HepG2 (cell line): ENCODE measurements around the gene CNDP1. TPM values are rescaled to one million over a fixed set of nuclear protein-coding genes. Genes with fewer than 3 reads are reported as not detected.

ENCODE experiments used
- ATAC-seq: fragments of 200-7000 bp; cut with Tn5 transposase; 3 replicates; pipeline ENCODE4 v1.9.1; 2020; ENCODE audit warnings: mild to moderate bottlenecking, moderate library complexity
- BruUV-seq: library from RNA; stranded (reverse); fragments of 400-500 nt; replicated peaks from 2 replicates; lab custom pipeline; 2021; lab: Mats Ljungman, UMichigan
- CTCF ChIA-PET: fragments of 300-600 bp; formaldehyde crosslinking; extraction: SDS; loops from one replicate; lab custom pipeline; 2021; ENCODE audit warnings: low total read pairs, inconsistent platforms, low intra/inter-chr PET ratio; lab: Yijun Ruan, JAX
- POLR2A ChIA-PET: fragments of 350-600 bp; sonication (Branson Sonifier 250); formaldehyde crosslinking; loops from one replicate; lab custom pipeline; 2020; ENCODE audit warnings: antibody characterized with exemption, inconsistent platforms; lab: Yijun Ruan, JAX
- DNase-seq: peaks from one replicate; pipeline ENCODE4 v3.0.0-alpha.2; 2015; ENCODE audit warnings: low spot score
- FAIRE-seq: peaks from 3 replicates; lab custom pipeline; 2011; peaks lifted over from hg19 to GRCh38; lab: Jason Lieb, UNC
- H2AFZ ChIP-seq: one replicate; pipeline ENCODE4 v1.6.1; 2011; ENCODE audit warnings: low read length, inconsistent platforms
- H3K27ac ChIP-seq: fragments of 300-600 bp; 3 replicates; pipeline ENCODE4 v1.8.0; 2011; ENCODE audit warnings: mixed run types, mild to moderate bottlenecking, mixed read lengths, low read length, inconsistent platforms; ENCODE audit not compliant: insufficient read depth; ENCODE audit errors: extremely low read length
- H3K27me3 ChIP-seq, 2 experiments: fragments of 200-600 bp in 1 of 2; 2 replicates in 1 of 2; 3 replicates in 1 of 2; pipeline versions ENCODE4 v1.6.0 to v1.8.0; 2011; ENCODE audit warnings: low read length in 2 of 2, mild to moderate bottlenecking in 2 of 2, moderate library complexity in 2 of 2, inconsistent platforms in 1 of 2; ENCODE audit not compliant: insufficient read depth in 2 of 2, control insufficient read depth in 1 of 2
- H3K36me3 ChIP-seq, 2 experiments: fragments of 200-600 bp in 1 of 2; replicated peaks in 1 of 2; 2 replicates in 1 of 2; 3 replicates in 1 of 2; pipeline versions ENCODE4 v1.5.1 to v1.8.0; 2011; ENCODE audit warnings: low read length in 2 of 2, inconsistent platforms in 1 of 2; ENCODE audit not compliant: insufficient read depth in 2 of 2, control insufficient read depth in 1 of 2
- H3K4me1 ChIP-seq: 2 replicates; pipeline ENCODE4 v1.5.1; 2012; ENCODE audit warnings: low read length, inconsistent platforms; ENCODE audit not compliant: insufficient read depth
- H3K4me2 ChIP-seq: 2 replicates; pipeline ENCODE4 v1.6.0; 2011; ENCODE audit warnings: low read depth, low read length, inconsistent platforms
- H3K4me3 ChIP-seq, 3 experiments: fragments of 200-600 bp in 1 of 3; sonication (generic), shearing (Covaris generic) in 1 of 3; replicated peaks in 1 of 3; 2 replicates each; pipeline ENCODE4 v1.5.1; 2011 to 2016; ENCODE audit warnings: low read length in 3 of 3, inconsistent platforms in 2 of 3, low read depth in 2 of 3, mild to moderate bottlenecking in 2 of 3, control low read depth in 1 of 3, mixed read lengths in 1 of 3; ENCODE audit not compliant: insufficient read depth in 1 of 3
- H3K79me2 ChIP-seq: one replicate; pipeline ENCODE4 v1.6.1; 2011; ENCODE audit warnings: low read length, inconsistent platforms; ENCODE audit not compliant: insufficient read depth
- H3K9ac ChIP-seq: 2 replicates; pipeline ENCODE4 v1.6.0; 2011; ENCODE audit warnings: mild to moderate bottlenecking, low read depth, low read length, inconsistent platforms; ENCODE audit not compliant: insufficient read depth
- H3K9me3 ChIP-seq: 2 replicates; pipeline ENCODE4 v1.5.1; 2012; ENCODE audit warnings: mild to moderate bottlenecking, low read length
- H4K20me1 ChIP-seq: 2 replicates; pipeline ENCODE4 v1.6.0; 2011; ENCODE audit warnings: inconsistent platforms, mild to moderate bottlenecking, low read length, moderate library complexity; ENCODE audit not compliant: insufficient read depth
- CBFB ChIP-seq: sonication (generic); formaldehyde crosslinking; IDR thresholded peaks from 2 replicates; pipeline ENCODE4 v1.4.0; 2020; ENCODE audit warnings: missing genetic modification reagents
- EP300 ChIP-seq, 3 experiments: sonication (generic) in 1 of 3; formaldehyde crosslinking in 1 of 3; IDR thresholded peaks; 2 replicates each; pipeline versions ENCODE4 v1.5.1 to v1.6.1; 2011 to 2020; ENCODE audit warnings: low read depth in 2 of 3, low read length in 2 of 3, borderline replicate concordance in 1 of 3, improper control_type of control experiment in 1 of 3, mild to moderate bottlenecking in 1 of 3, missing genetic modification reagents in 1 of 3, moderate library complexity in 1 of 3
- MAFF ChIP-seq: IDR thresholded peaks from 2 replicates; pipeline ENCODE4 v1.6.1; 2011; ENCODE audit warnings: low read depth, low read length, improper control_type of control experiment
- MAFK ChIP-seq, 2 experiments: IDR thresholded peaks in 1 of 2; conservative IDR thresholded peaks in 1 of 2; 2 replicates each; pipeline ENCODE4 v1.6.1; 2011; ENCODE audit warnings: improper control_type of control experiment in 2 of 2, low read length in 2 of 2
- PRMT3 ChIP-seq: sonication (generic); formaldehyde crosslinking; IDR thresholded peaks from 2 replicates; pipeline ENCODE4 v1.8.1; 2022; ENCODE audit warnings: low read depth, mild to moderate bottlenecking, moderate library complexity, missing genetic modification reagents, borderline replicate concordance
- RFXAP ChIP-seq: sonication (generic); formaldehyde crosslinking; IDR thresholded peaks from 2 replicates; pipeline ENCODE4 v1.4.0; 2020; ENCODE audit warnings: missing genetic modification reagents, borderline replicate concordance
- SAP130 ChIP-seq: IDR thresholded peaks from 2 replicates; pipeline ENCODE4 v1.6.1; 2016; ENCODE audit warnings: low read depth
- SOX6 ChIP-seq, 2 experiments: fragments of 450-650 bp in 1 of 2; sonication (generic) in 1 of 2; formaldehyde crosslinking in 1 of 2; IDR thresholded peaks; 2 replicates each; pipeline versions ENCODE4 v1.4.0 to v1.6.1; 2017 to 2020; ENCODE audit warnings: antibody characterized with exemption in 1 of 2, mild to moderate bottlenecking in 1 of 2, missing genetic modification reagents in 1 of 2
- TBX2 ChIP-seq: sonication (generic); formaldehyde crosslinking; IDR thresholded peaks from 2 replicates; pipeline ENCODE4 v1.5.0; 2020; ENCODE audit warnings: missing genetic modification reagents, mild to moderate bottlenecking, borderline replicate concordance
- ZC3H4 ChIP-seq: sonication (generic); formaldehyde crosslinking; IDR thresholded peaks from 2 replicates; pipeline ENCODE4 v1.4.0; 2020; ENCODE audit warnings: missing genetic modification reagents, borderline replicate concordance
- ZNF644 ChIP-seq: IDR thresholded peaks from 2 replicates; pipeline ENCODE4 v1.6.1; 2016; ENCODE audit warnings: low read depth
- WGBS: methylation state at CpG from one replicate; pipeline ENCODE4 v1.1.6; 2017; ENCODE audit warnings: low lambda C conversion rate; 5-methylcytosine and 5-hydroxymethylcytosine counted together
- in situ Hi-C: cut with HindIII; loops from 2 replicates; pipeline ENCODE4 v1.10.0; 2017; ENCODE audit warnings: low pct_unique_long_range_greater_than_20kb; ENCODE audit not compliant: extremely low pct_ligation_motif_present
- intact Hi-C: fragments of 100-400 bp; cut with micrococcal nuclease; formaldehyde crosslinking; loops from one replicate; pipeline ENCODE4 v1.10.0; 2022; ENCODE audit not compliant: unreplicated experiment
- polyA plus RNA-seq, 8 experiments: library from polyadenylated mRNA; depleted of rRNA in 3 of 8; stranded (reverse) in 7 of 8; unstranded in 1 of 8; fragments of >200 nt; fragmentation: Illumina TruSeq in 4 of 8; extraction: Trizol in 4 of 8; gene quantifications; 2 replicates each; pipeline versions ENCODE4 v1.2.1 to v1.2.3, GENCODE V29; 2011 to 2016; ENCODE audit warnings: low read depth in 4 of 8, missing spikeins in 1 of 8, mixed read lengths in 1 of 8; ENCODE audit not compliant: insufficient read depth in 1 of 8
- total RNA-seq, 5 experiments: library from RNA; depleted of rRNA; stranded (reverse); fragments of >200 nt; fragmentation: Illumina TruSeq; extraction: Trizol; gene quantifications; 2 replicates each; pipeline ENCODE4 v1.2.3, GENCODE V29; 2016; ENCODE audit warnings: low read depth in 1 of 5

CNDP1 gene
- total and polyA plus RNA-seq, 2 of the 13 experiments (the other 11 are each of a cell fraction or from before 2014, with no cell fraction given) = 0.01 TPM; not detected in 1

GRCh38 chr18:74508366-74508765 lies 25.9 kb upstream of the CNDP1 start:
- H3K9ac ChIP-seq = no peak overlapping the region
- FAIRE-seq = no peak
- no peak for ATAC-seq
- no peaks in the 10 kb centered on the region for H3K9me3 ChIP-seq
- no TSS peak for BruUV-seq
- no peak overlapping the region for H2AFZ ChIP-seq
- no peaks in the 10 kb centered on the region for H3K79me2 ChIP-seq
- H3K4me2 ChIP-seq = no peak overlapping the region
- no peak overlapping the region for H3K27ac ChIP-seq
- TF ChIP-seq ZC3H4 (CRISPR knock-in tag) (no peak), CBFB (CRISPR knock-in tag) (no peak), RFXAP (CRISPR knock-in tag) (no peak), SAP130 (CRISPR knock-in tag) (no peak)
- TF ChIP-seq, all 625 proteins: peak for 0
- H3K27me3 ChIP-seq = no peaks in the 10 kb centered on the region
- H3K4me1 ChIP-seq = peaks cover 10% of the 10 kb centered on the region
- H3K36me3 ChIP-seq = peaks cover 32 to 83% of the 10 kb centered on the region in 2 experiments
- no peak for DNase-seq
- no peaks in the 10 kb centered on the region for H4K20me1 ChIP-seq
- in situ Hi-C loops = no loop called here
- ChIA-PET CTCF (no interaction called here), POLR2A (interaction anchor here (1.1 kb wide), 1 partner anchor 23 kb away, joined by 5 read pairs; no protein-coding TSS in a partner anchor)
- 94% methylated on average over 9 of the region's 9 CpGs for WGBS
- H3K4me3 ChIP-seq = no peak overlapping the region
- intact Hi-C loops = no loop called here

GRCh38 chr18:74508821-74509225 lies 25.5 kb upstream of the CNDP1 start:
- no TSS peak for BruUV-seq

More at GRCh38 chr18:74508821-74509225, 25.5 kb upstream of the CNDP1 start:
- Histone ChIP-seq H3K27me3 (no peaks in the 10 kb centered on the region), H3K36me3 (peaks cover 31 to 86% of the 10 kb centered on the region in 2 experiments), H2AFZ (no peak overlapping the region), H3K4me3 (no peak overlapping the region), H3K9me3 (no peaks in the 10 kb centered on the region), H3K9ac (no peak overlapping the region), H3K27ac (no peak overlapping the region), H3K4me1 (peaks cover 10% of the 10 kb centered on the region), H3K4me2 (no peak overlapping the region), H3K79me2 (no peaks in the 10 kb centered on the region), H4K20me1 (no peaks in the 10 kb centered on the region)
- ATAC-seq (no peak; the same call in 1 of the 3 replicates), FAIRE-seq (no peak), DNase-seq (no peak)
- POLR2A ChIA-PET = interaction anchor here (1.1 kb wide), 1 partner anchor 22 kb away, joined by 5 read pairs; no protein-coding TSS in a partner anchor
- in situ Hi-C loops = no loop called here
- CTCF ChIA-PET = no interaction called here
- 82% methylated on average over 11 of the region's 11 CpGs for WGBS
- TF ChIP-seq ZNF644 = no peak
- TF ChIP-seq PRMT3 (CRISPR knock-in tag) = no peak
- TF ChIP-seq MAFF = peak; percentile 93
- TF ChIP-seq SOX6 (IDR thresholded peaks at IDR 0.05) = no peak
- TF ChIP-seq SOX6 (CRISPR knock-in tag; IDR thresholded peaks at IDR 0.05) = peak; percentile 8; the same call in 1 of the 2 replicates
- peak in 1 of 2 experiments; percentile 15; a peak in 1 of 4 replicates for TF ChIP-seq EP300 (IDR thresholded peaks at IDR 0.05; ENCODE audit: low read depth in 2 of 2, low read length in 2 of 2)
- no peak for TF ChIP-seq EP300 (CRISPR knock-in tag; IDR thresholded peaks at IDR 0.05; ENCODE audit: borderline replicate concordance)
- TF ChIP-seq TBX2 (CRISPR knock-in tag) = peak; percentile 38; the same call in 1 of the 2 replicates
- TF ChIP-seq MAFK (conservative IDR thresholded peaks at IDR 0.05 in 1 of 2, IDR thresholded peaks at IDR 0.05 in 1 of 2; ENCODE audit: low read length in 2 of 2) = peak; percentile 89 to 92
- intact Hi-C loops = loop anchor here (1.0 kb wide), 1 partner anchor 33 kb away; no protein-coding TSS in a partner anchor
